ENCODE results near the gene STOM.

- TF ChIP-seq CTCF (IDR thresholded peaks at IDR 0.05) (no peak), POLR2AphosphoS5 (IDR thresholded peaks at IDR 0.05) (no peak), POLR2A (IDR thresholded peaks at IDR 0.05) (no peak), EP300 (IDR thresholded peaks at IDR 0.05) (no peak)
Observed at GRCh38 chr9:121371495-121372061, 1.5 kb upstream of the STOM start.

Data from gastroesophageal sphincter (tissue), 3 donors.